GM12873 (cell line): ENCODE results near the gene TSHZ2.

Experiments used
- TF ChIP-seq, protein P1 (sequence below): IDR thresholded peaks from 2 replicates; pipeline ENCODE4 v1.5.1; 2012; ENCODE audit warnings: low read depth, mild to moderate bottlenecking, moderate library complexity, low read length, control low read depth; ENCODE audit not compliant: insufficient read depth; ENCODE audit errors: missing control alignments

The TSHZ2 gene

DNA sequence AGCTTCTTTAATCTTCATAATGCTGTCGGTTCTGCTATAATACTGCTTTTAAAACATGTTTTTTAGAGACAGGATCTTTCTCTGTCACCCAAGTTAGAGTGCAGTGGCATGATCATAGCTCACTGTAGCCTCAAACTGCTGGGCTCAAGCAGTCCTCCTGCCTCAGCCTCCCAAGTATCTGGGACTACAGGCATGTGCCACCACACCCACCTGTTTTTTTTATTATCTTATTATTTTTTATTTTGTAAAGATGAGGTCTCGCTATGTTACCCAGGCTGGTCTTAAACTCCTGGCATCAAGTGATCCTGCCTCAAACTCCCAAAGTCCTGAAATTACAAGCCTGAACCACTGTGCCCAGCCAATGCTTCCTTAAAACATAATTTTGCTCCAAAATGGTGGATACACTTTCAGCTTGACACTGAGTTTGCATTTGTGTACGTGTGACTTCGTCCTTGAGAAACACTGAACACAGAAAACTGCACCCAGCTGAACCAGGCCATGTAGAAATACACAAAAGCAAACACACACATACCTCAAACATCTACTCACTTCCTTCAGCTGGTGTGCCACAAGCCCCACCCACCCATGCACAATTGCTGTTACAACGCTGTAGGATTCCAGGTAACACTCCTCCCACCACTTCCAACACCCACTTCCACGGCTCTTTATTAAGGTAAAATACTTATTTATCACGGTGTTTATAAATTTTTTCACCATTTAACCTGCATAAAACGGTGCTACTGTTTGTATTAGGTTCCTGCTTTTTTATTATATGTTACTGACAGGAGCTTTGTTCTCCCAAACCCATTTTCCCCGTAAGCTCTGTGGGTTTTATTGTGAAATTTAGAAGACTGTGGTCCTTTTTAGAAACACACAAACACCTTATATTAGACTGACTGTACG lies 109.1 kb downstream of the TSHZ2 start:
- TF ChIP-seq, protein P1, sequence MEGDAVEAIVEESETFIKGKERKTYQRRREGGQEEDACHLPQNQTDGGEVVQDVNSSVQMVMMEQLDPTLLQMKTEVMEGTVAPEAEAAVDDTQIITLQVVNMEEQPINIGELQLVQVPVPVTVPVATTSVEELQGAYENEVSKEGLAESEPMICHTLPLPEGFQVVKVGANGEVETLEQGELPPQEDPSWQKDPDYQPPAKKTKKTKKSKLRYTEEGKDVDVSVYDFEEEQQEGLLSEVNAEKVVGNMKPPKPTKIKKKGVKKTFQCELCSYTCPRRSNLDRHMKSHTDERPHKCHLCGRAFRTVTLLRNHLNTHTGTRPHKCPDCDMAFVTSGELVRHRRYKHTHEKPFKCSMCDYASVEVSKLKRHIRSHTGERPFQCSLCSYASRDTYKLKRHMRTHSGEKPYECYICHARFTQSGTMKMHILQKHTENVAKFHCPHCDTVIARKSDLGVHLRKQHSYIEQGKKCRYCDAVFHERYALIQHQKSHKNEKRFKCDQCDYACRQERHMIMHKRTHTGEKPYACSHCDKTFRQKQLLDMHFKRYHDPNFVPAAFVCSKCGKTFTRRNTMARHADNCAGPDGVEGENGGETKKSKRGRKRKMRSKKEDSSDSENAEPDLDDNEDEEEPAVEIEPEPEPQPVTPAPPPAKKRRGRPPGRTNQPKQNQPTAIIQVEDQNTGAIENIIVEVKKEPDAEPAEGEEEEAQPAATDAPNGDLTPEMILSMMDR = no peak

- TF ChIP-seq, protein P1 = no peak
Measured at GRCh38 chr20:53081916-53082863, 110.0 kb downstream of the TSHZ2 start.

GRCh38 chr20:53083411-53083810 lies 111.3 kb downstream of the TSHZ2 start:
- TF ChIP-seq, protein P1 = no peak

- TF ChIP-seq, protein P1 = no peak
Measured at GRCh38 chr20:53084408-53084997, 112.3 kb downstream of the TSHZ2 start.

- TF ChIP-seq, protein P1 = no peak
Measured at GRCh38 chr20:53085720-53086119, 113.6 kb downstream of the TSHZ2 start.

- TF ChIP-seq, protein P1 = no peak
Measured at GRCh38 chr20:53087037-53087777, 115.0 kb downstream of the TSHZ2 start.
